HG03025 (cell line): ENCODE results near the gene NECTIN1.
"Not testable (repeated sequence)": the region's sequence is repeated elsewhere in the genome, so short reads cannot be mapped to it uniquely, and the experiment has no call there.

Experiments used
- ATAC-seq: cut with Tn5 transposase; IDR thresholded peaks from one replicate; pipeline ENCODE4 v1.9.1; 2021; ENCODE audit warnings: mild to moderate bottlenecking, moderate library complexity; ENCODE audit not compliant: unreplicated experiment, low FRiP score

NECTIN1 gene

GRCh38 chr11:119607726-119608125 lies 121.3 kb downstream of the NECTIN1 start:
- ATAC-seq: no peak

GRCh38 chr11:119605137-119605665 lies 123.8 kb downstream of the NECTIN1 start:
- ATAC-seq: no peak

- no peak for ATAC-seq
These were observed 126.1 kb downstream of the NECTIN1 start for GRCh38 chr11:119602745-119603373.

- no peak for ATAC-seq
These were observed 129.0 kb downstream of the NECTIN1 start for GRCh38 chr11:119599864-119600541.

- not testable (repeated sequence) for ATAC-seq
These were observed 133.1 kb downstream of the NECTIN1 start for GRCh38 chr11:119595941-119596340.

- no peak for ATAC-seq
These were observed 134.3 kb downstream of the NECTIN1 start for GRCh38 chr11:119594639-119595249.

- ATAC-seq: no peak
These were observed 135.7 kb downstream of the NECTIN1 start for GRCh38 chr11:119593346-119593745.

- no peak for ATAC-seq
These were observed 136.4 kb downstream of the NECTIN1 start for GRCh38 chr11:119592642-119593041.

GRCh38 chr11:119591836-119592310 lies 137.1 kb downstream of the NECTIN1 start:
- ATAC-seq: no peak

- no peak for ATAC-seq
These were observed 138.2 kb downstream of the NECTIN1 start for GRCh38 chr11:119590651-119591351.

- ATAC-seq: no peak
These were observed 140.0 kb downstream of the NECTIN1 start for GRCh38 chr11:119589001-119589400.
